ENCODE data around the gene ARHGEF12. TPM values are rescaled to one million over a fixed set of nuclear protein-coding genes. Genes with fewer than 3 reads are reported as not detected.

Gene ARHGEF12
- total and polyA plus RNA-seq, 4 experiments from 2014 or later, result 0.80 to 5.0 (median 3.8) TPM

GRCh38 chr11:120342678-120343077 lies 6.5 kb downstream of the ARHGEF12 start:
- peaks cover 22% of the 10 kb centered on the region for H3K27me3 ChIP-seq (ENCODE audit: insufficient read depth, low read length)
- Mint-ChIP-seq H3K27me3 (peaks cover 41 to 48% of the 10 kb centered on the region in 2 donors), H3K4me1 (peaks cover 30 to 52% (median 41%) of the 10 kb centered on the region in 4 donors), H3K4me3 (no peak overlapping the region), H3K27ac (no peak overlapping the region), H3K36me3 (peaks cover 1 to 2% of the 10 kb centered on the region in 2 donors), H3K9me3 (peaks cover 0 to 8% (median 4%) of the 10 kb centered on the region in 8 donors)
- ChIA-PET CTCF (ENCODE audit: partially characterized antibody) (no interaction called here), POLR2A (ENCODE audit: partially characterized antibody) (no interaction called here)
- DNase-seq, result no peak
- H3K36me3 ChIP-seq (ENCODE audit: insufficient read depth, low read length), result no peaks in the 10 kb centered on the region
- no peaks in the 10 kb centered on the region for H3K9me3 ChIP-seq (ENCODE audit: control insufficient read depth in 1 of 2, low read length in 2 of 2)
- intact Hi-C loops (cut with micrococcal nuclease), result no loop called here
- no peak overlapping the region for H3K27ac ChIP-seq (ENCODE audit: low read depth, low read length)
- H3K4me3 ChIP-seq (ENCODE audit: low read length in 2 of 2), result no peak overlapping the region
- H3K4me1 ChIP-seq (ENCODE audit: insufficient read depth, low read length), result peaks cover 51% of the 10 kb centered on the region

GRCh38 chr11:120343429-120343828 lies 7.2 kb downstream of the ARHGEF12 start:
- POLR2A ChIA-PET (ENCODE audit: partially characterized antibody), result no interaction called here
- Mint-ChIP-seq H3K27ac (peak overlapping the region in 2 of 7 donors; percentile 20 to 61), H3K36me3 (peaks cover 1 to 2% of the 10 kb centered on the region in 2 donors), H3K27me3 (peaks cover 39 to 43% of the 10 kb centered on the region in 2 donors), H3K4me3 (peak overlapping the region in 3 of 8 donors; percentile 31 to 60 (median 37)), H3K9me3 (peaks cover 0 to 7% (median 3%) of the 10 kb centered on the region in 8 donors), H3K4me1 (peaks cover 27 to 48% (median 36%) of the 10 kb centered on the region in 4 donors)
- CTCF ChIA-PET (ENCODE audit: partially characterized antibody), result no interaction called here
- Histone ChIP-seq H3K9me3 (ENCODE audit: control insufficient read depth in 1 of 2, low read length in 2 of 2) (no peaks in the 10 kb centered on the region), H3K36me3 (ENCODE audit: insufficient read depth, low read length) (no peaks in the 10 kb centered on the region), H3K27ac (ENCODE audit: low read depth, low read length) (no peak overlapping the region), H3K4me1 (ENCODE audit: insufficient read depth, low read length) (peaks cover 47% of the 10 kb centered on the region), H3K4me3 (ENCODE audit: low read length in 2 of 2) (no peak overlapping the region), H3K27me3 (ENCODE audit: insufficient read depth, low read length) (peaks cover 23% of the 10 kb centered on the region)
- no peak for DNase-seq
- intact Hi-C loops (cut with micrococcal nuclease), result no loop called here

DNA sequence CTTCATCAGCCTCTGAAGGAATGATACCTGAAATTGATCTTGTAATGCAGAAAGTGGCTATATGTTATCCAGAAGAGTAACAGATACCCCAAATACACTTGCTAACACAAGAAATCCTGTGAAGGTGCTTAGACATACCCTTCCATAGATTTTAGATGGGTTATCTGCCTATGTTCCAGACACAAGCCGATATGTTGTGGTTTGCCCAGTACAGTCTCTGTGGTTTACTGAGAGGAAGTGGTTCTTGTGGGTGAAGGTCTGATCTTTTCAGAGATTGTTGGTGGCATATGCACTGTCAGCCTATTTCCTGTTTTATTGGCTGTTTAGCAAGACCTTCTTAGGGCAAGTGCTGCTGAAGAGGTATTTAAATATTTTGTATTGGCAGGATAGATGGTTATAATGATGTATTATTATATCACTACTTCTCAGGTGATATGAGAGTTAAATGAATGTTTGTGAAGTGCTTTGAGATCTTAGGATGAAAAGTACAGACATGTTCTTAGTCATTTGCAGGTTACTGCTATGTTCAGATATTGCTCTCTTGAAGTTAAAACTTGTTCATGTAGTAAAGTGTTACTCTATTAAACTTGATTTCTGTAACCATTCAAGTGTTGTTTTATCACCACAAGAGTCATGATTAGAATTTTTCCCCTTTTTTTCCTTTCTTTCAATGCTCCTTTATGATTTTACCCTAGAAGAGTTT lies 8.2 kb downstream of the ARHGEF12 start:
- Mint-ChIP-seq H3K4me3 (peak overlapping the region; percentile 5 to 85 (median 67)), H3K9me3 (peaks cover 0 to 7% (median 3%) of the 10 kb centered on the region in 8 donors), H3K27ac (peak overlapping the region in 4 of 7 donors; percentile 32 to 82 (median 58)), H3K4me1 (peaks cover 24 to 44% (median 30%) of the 10 kb centered on the region in 4 donors), H3K36me3 (peaks cover 1 to 2% of the 10 kb centered on the region in 2 donors), H3K27me3 (peaks cover 41 to 44% of the 10 kb centered on the region in 2 donors)
- H3K27me3 ChIP-seq (ENCODE audit: insufficient read depth, low read length), result peaks cover 23% of the 10 kb centered on the region
- no peaks in the 10 kb centered on the region for H3K36me3 ChIP-seq (ENCODE audit: insufficient read depth, low read length)
- CTCF ChIA-PET (ENCODE audit: partially characterized antibody), result interaction anchor here (1.7 kb wide), 1 partner anchor 10 kb away, joined by 4 read pairs; no protein-coding TSS in a partner anchor
- peak; percentile 75 to 81 (median 79) for DNase-seq
- peaks cover 44% of the 10 kb centered on the region for H3K4me1 ChIP-seq (ENCODE audit: insufficient read depth, low read length)
- intact Hi-C loops (cut with micrococcal nuclease), result no loop called here
- H3K9me3 ChIP-seq (ENCODE audit: control insufficient read depth in 1 of 2, low read length in 2 of 2), result no peaks in the 10 kb centered on the region
- H3K27ac ChIP-seq (ENCODE audit: low read depth, low read length), result no peak overlapping the region
- no peak overlapping the region for H3K4me3 ChIP-seq (ENCODE audit: low read length in 2 of 2)
- POLR2A ChIA-PET (ENCODE audit: partially characterized antibody), result interaction anchor here (0.7 to 1.2 kb wide), 2 partner anchors 9 to 10 kb away, joined by 3 read pairs; no protein-coding TSS in a partner anchor

- Mint-ChIP-seq H3K27ac (no peak overlapping the region), H3K9me3 (peaks cover 0 to 7% (median 3%) of the 10 kb centered on the region in 8 donors), H3K4me3 (no peak overlapping the region), H3K36me3 (peaks cover 1 to 2% of the 10 kb centered on the region in 2 donors), H3K27me3 (peaks cover 37% of the 10 kb centered on the region in 2 donors), H3K4me1 (peaks cover 19 to 34% (median 27%) of the 10 kb centered on the region in 4 donors)
- no peaks in the 10 kb centered on the region for H3K9me3 ChIP-seq (ENCODE audit: control insufficient read depth in 1 of 2, low read length in 2 of 2)
- H3K27ac ChIP-seq (ENCODE audit: low read depth, low read length), result no peak overlapping the region
- H3K4me1 ChIP-seq (ENCODE audit: insufficient read depth, low read length), result peaks cover 37% of the 10 kb centered on the region
- H3K36me3 ChIP-seq (ENCODE audit: insufficient read depth, low read length), result no peaks in the 10 kb centered on the region
- intact Hi-C loops (cut with micrococcal nuclease), result no loop called here
- no peak for DNase-seq
- H3K4me3 ChIP-seq (ENCODE audit: low read length in 2 of 2), result no peak overlapping the region
- ChIA-PET CTCF (ENCODE audit: partially characterized antibody) (interaction anchor here (0.9 to 1.7 kb wide), 2 partner anchors 11 to 14 kb away, joined by 3 to 4 read pairs; no protein-coding TSS in a partner anchor), POLR2A (ENCODE audit: partially characterized antibody) (no interaction called here)
- peaks cover 23% of the 10 kb centered on the region for H3K27me3 ChIP-seq (ENCODE audit: insufficient read depth, low read length)
Observed at GRCh38 chr11:120346233-120346632, 10.0 kb downstream of the ARHGEF12 start.

- Mint-ChIP-seq H3K4me3 (no peak overlapping the region), H3K36me3 (peaks cover 0 to 9% of the 10 kb centered on the region in 2 donors), H3K4me1 (peaks cover 5 to 16% (median 12%) of the 10 kb centered on the region in 4 donors), H3K9me3 (no peaks in the 10 kb centered on the region), H3K27ac (no peak overlapping the region), H3K27me3 (peaks cover 25 to 34% of the 10 kb centered on the region in 2 donors)
- ChIA-PET CTCF (ENCODE audit: partially characterized antibody) (interaction anchor here (1.5 to 1.6 kb wide), 2 partner anchors 11 to 15 kb away, joined by 4 to 6 read pairs; no protein-coding TSS in a partner anchor), POLR2A (ENCODE audit: partially characterized antibody) (no interaction called here)
- H3K4me3 ChIP-seq (ENCODE audit: low read length in 2 of 2), result no peak overlapping the region
- intact Hi-C loops (cut with micrococcal nuclease), result no loop called here
- no peak for DNase-seq
- H3K27me3 ChIP-seq (ENCODE audit: insufficient read depth, low read length), result peaks cover 7% of the 10 kb centered on the region
- H3K9me3 ChIP-seq (ENCODE audit: control insufficient read depth in 1 of 2, low read length in 2 of 2), result no peaks in the 10 kb centered on the region
- peaks cover 13% of the 10 kb centered on the region for H3K4me1 ChIP-seq (ENCODE audit: insufficient read depth, low read length)
- H3K27ac ChIP-seq (ENCODE audit: low read depth, low read length), result no peak overlapping the region
- H3K36me3 ChIP-seq (ENCODE audit: insufficient read depth, low read length), result no peaks in the 10 kb centered on the region
Observed at GRCh38 chr11:120350637-120351036, 14.4 kb downstream of the ARHGEF12 start.

GRCh38 chr11:120352405-120352804 lies 16.2 kb downstream of the ARHGEF12 start:
- peaks cover 0 to 4% (median 2%) of the 10 kb centered on the region in 4 donors for H3K4me1 Mint-ChIP-seq
- H3K9me3 Mint-ChIP-seq, result no peaks in the 10 kb centered on the region
- H3K9me3 ChIP-seq (ENCODE audit: control insufficient read depth in 1 of 2, low read length in 2 of 2), result no peaks in the 10 kb centered on the region
- intact Hi-C loops (cut with micrococcal nuclease), result no loop called here
- no peak for DNase-seq
- ChIA-PET CTCF (ENCODE audit: partially characterized antibody) (no interaction called here), POLR2A (ENCODE audit: partially characterized antibody) (no interaction called here)
- no peak overlapping the region for H3K4me3 Mint-ChIP-seq
- no peaks in the 10 kb centered on the region for H3K4me1 ChIP-seq (ENCODE audit: insufficient read depth, low read length)
- peaks cover 18 to 29% of the 10 kb centered on the region in 2 donors for H3K27me3 Mint-ChIP-seq
- H3K27me3 ChIP-seq (ENCODE audit: insufficient read depth, low read length), result peaks cover 3% of the 10 kb centered on the region
- H3K36me3 ChIP-seq (ENCODE audit: insufficient read depth, low read length), result no peaks in the 10 kb centered on the region
- H3K27ac ChIP-seq (ENCODE audit: low read depth, low read length), result no peak overlapping the region
- H3K27ac Mint-ChIP-seq, result no peak overlapping the region
- peaks cover 0 to 17% of the 10 kb centered on the region in 2 donors for H3K36me3 Mint-ChIP-seq
- H3K4me3 ChIP-seq (ENCODE audit: low read length in 2 of 2), result no peak overlapping the region

GRCh38 chr11:120354068-120354467 lies 17.9 kb downstream of the ARHGEF12 start:
- Histone ChIP-seq H3K4me3 (ENCODE audit: low read length in 2 of 2) (no peak overlapping the region), H3K27ac (ENCODE audit: low read depth, low read length) (no peak overlapping the region), H3K9me3 (ENCODE audit: control insufficient read depth in 1 of 2, low read length in 2 of 2) (no peaks in the 10 kb centered on the region), H3K36me3 (ENCODE audit: insufficient read depth, low read length) (no peaks in the 10 kb centered on the region), H3K4me1 (ENCODE audit: insufficient read depth, low read length) (no peaks in the 10 kb centered on the region), H3K27me3 (ENCODE audit: insufficient read depth, low read length) (no peaks in the 10 kb centered on the region)
- peaks cover 19 to 26% of the 10 kb centered on the region in 2 donors for H3K27me3 Mint-ChIP-seq
- no peak overlapping the region for H3K4me3 Mint-ChIP-seq
- peaks cover 0 to 17% of the 10 kb centered on the region in 2 donors for H3K36me3 Mint-ChIP-seq
- no peaks in the 10 kb centered on the region for H3K9me3 Mint-ChIP-seq
- no peak for DNase-seq
- CTCF ChIA-PET (ENCODE audit: partially characterized antibody), result no interaction called here
- peaks cover 0 to 7% (median under 1%) of the 10 kb centered on the region in 4 donors for H3K4me1 Mint-ChIP-seq
- POLR2A ChIA-PET (ENCODE audit: partially characterized antibody), result no interaction called here
- no peak overlapping the region for H3K27ac Mint-ChIP-seq
- intact Hi-C loops (cut with micrococcal nuclease), result no loop called here

Measured in CD4-positive, alpha-beta memory T cell (primary cell).